GM12864 (cell line): ENCODE results near the gene NHS.
A peak's percentile ranks its signal among the peaks of the same experiment; 100 is the strongest.

ENCODE experiments used
- DNase-seq: peaks from one replicate; pipeline ENCODE4 v3.0.0-alpha.2; 2011; ENCODE audit warnings: low read depth
- H3K4me3 ChIP-seq: 2 replicates; pipeline ENCODE4 v1.5.1; 2011; ENCODE audit warnings: mild to moderate bottlenecking, low read depth, low read length, control low read depth
- CTCF ChIP-seq: IDR thresholded peaks from 2 replicates; pipeline ENCODE4 v1.5.1; 2011; ENCODE audit warnings: low read depth, mild to moderate bottlenecking, moderate library complexity, low read length, control low read depth, inconsistent platforms; ENCODE audit errors: missing control alignments

Gene NHS

DNA sequence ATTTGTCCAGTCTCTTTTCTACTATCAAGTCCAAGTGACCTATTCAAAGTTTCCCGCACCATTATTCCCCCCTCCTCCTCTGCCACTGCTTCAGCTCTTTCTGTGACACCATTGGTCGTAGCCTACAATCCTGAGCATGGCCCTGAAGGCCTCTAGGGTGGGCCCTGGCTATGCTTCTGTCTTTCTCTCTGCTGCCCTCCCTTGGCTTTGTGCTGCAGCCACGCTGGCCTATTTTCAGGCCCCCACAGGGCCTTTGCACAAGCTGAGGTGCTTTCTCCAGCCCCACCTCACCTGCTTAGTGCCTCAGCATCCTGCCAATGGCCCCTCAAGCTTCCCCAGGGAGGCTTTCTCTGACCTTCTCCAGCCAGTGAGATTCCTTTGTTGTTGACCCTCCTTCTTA, 156.5 kb downstream of the NHS start:
- no peak for TF ChIP-seq CTCF
- DNase-seq: no peak
- H3K4me3 ChIP-seq: no peak overlapping the region

- TF ChIP-seq CTCF: peak; percentile 57
- H3K4me3 ChIP-seq: no peak overlapping the region
- no peak for DNase-seq
These were observed 160.2 kb downstream of the NHS start for GRCh38 chrX:17535229-17535628.

DNA sequence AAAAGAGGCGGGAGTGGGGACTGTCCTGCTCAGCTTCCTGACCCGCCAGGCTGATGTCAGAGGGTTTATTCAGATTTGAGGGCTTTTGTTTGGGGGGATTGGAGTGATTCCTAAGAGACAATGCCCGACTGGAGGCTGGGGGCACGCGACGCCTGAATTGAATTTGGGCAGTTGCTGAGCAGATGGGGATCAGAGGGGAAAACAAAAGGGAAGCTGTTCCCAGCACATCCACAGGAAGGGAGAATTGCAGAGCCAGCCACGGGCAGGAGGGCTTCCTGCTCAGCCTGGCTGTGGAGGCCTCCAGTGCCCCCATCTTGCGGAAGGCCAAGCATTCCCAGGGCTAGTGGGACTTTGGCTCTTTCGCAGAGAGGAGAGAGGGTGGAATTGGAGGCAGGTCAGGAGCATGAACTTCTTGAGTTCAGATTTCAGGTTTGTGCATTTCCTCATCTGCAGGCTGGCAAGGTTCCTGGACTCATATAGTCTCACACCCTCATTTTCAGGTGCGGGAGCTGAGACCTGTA, 162.8 kb downstream of the NHS start:
- H3K4me3 ChIP-seq: no peak overlapping the region
- TF ChIP-seq CTCF: no peak
- no peak for DNase-seq

DNA sequence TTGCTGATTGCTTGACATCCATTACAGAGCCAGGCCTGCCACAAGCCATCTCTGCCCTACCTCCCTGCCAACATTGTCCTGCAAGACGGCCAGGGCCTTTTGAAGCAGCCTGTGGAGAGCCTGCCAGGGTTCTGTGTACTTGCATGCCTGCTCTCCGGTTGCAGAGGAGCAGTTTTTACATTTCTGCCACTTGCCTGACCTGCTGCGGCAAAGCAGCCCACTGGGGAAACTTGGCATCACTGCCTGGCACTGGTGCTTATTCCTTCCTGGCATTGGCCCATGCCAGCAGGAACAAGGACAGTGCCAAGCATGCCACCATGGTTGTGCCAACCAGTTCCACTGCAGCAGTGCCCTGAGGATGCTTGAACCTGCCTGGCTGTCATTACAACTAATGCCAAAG, 167.1 kb downstream of the NHS start:
- no peak for DNase-seq
- H3K4me3 ChIP-seq: no peak overlapping the region
- TF ChIP-seq CTCF: no peak

DNA sequence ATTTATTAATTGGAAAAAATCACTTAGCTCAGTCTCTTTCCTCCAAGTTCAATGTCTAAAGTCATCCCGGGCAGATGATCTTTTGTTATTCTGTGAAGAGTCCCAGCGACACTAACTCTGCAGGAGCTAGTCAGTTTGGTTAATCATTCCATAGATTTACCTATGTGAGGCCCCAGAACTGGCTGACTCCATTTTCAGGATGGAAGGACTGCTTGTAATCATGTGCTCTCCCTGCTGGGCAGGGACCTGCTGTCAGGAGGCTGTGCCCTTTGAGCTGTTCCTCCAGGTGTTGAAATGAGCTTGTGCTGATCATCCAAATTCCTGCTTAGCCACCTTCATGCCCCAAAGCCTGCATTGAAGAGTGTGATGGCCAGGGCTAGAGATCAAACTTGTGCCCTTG, 169.8 kb downstream of the NHS start:
- DNase-seq: no peak
- no peak for TF ChIP-seq CTCF

DNA sequence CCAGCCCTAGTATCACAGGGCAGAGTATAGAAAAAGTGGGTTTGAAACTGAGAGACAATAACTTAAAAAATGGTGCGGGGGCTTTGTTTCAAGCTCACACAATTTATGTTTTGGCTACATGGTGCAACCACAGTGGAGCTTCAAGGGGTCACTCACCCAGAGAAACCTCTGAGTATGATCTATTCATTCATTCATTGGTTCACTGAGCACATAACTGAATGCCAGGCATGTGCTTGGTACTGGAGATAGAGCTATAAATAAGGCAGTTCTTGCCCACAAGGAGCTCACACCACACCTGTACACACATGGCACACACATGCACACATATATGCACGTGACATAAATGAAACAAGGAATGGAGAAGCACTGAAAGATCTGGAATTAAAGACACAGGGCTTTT, 171.4 kb downstream of the NHS start:
- TF ChIP-seq CTCF: no peak
- no peak overlapping the region for H3K4me3 ChIP-seq
- no peak for DNase-seq

More for the DNA sequence above, 169.8 kb downstream of the NHS start:
- H3K4me3 ChIP-seq: no peak overlapping the region

GRCh38 chrX:17547658-17548057, 172.7 kb downstream of the NHS start:
- no peak for TF ChIP-seq CTCF
- H3K4me3 ChIP-seq: no peak overlapping the region
- DNase-seq: peak; percentile 13
